Measurements from ENCODE around the gene DOK7. TPM values are rescaled to one million over a fixed set of nuclear protein-coding genes. Genes with fewer than 3 reads are reported as not detected.

The DOK7 gene
- total and polyA plus RNA-seq, 4 experiments from 2014 or later, result 0.10 TPM; not detected in 3

DNA sequence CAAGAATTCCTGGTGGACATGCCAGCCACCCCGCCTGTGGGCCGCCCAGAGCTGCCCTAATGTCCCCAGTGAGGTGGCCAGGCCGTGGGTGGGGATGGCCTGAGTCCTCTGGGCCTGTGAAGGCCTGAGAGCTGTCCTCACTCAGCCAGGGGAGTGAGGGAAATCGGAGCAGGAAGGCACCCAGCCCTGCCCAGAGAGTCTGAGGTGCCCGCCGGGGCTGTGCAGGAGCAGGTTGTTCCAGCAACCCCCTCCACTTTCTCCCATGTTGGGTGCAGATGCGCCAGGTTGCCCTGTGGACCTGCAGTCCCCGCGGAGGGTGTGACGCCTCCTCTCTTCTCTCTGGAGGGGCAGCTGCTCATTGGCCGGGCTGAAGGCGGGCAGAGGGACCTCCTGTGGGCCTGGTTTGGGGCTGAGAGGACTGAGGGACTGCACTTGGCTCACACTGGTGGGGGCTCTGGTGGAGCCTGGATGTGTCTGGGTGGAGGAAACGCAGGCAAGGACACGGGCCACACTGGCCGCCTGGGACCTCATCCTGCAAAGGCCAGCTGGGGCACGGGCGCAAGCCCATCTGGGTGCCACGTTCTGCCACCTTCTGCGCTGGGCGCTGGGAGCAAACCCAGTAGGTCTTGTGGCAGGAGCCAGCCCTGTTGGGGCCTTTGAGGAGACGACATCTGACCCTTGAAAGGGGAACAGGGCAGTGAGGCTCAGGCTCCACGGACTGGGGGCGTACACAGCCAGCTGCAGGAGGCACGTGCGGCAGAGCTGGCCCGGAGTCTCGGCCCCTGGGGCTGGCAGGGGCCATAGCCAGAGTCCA lies 14.0 kb downstream of the DOK7 start:
- POLR2A ChIA-PET (ENCODE audit: partially characterized antibody), result no interaction called here
- H3K27ac ChIP-seq (ENCODE audit: low read depth, low read length), result no peak overlapping the region
- H3K36me3 Mint-ChIP-seq, result no peaks in the 10 kb centered on the region
- no peak overlapping the region for H3K4me3 ChIP-seq (ENCODE audit: low read length in 2 of 2)
- H3K4me1 Mint-ChIP-seq, result no peaks in the 10 kb centered on the region
- CTCF ChIA-PET (ENCODE audit: partially characterized antibody), result no interaction called here
- H3K27ac Mint-ChIP-seq, result no peak overlapping the region
- no peaks in the 10 kb centered on the region for H3K27me3 ChIP-seq (ENCODE audit: insufficient read depth, low read length)
- no peaks in the 10 kb centered on the region for H3K9me3 ChIP-seq (ENCODE audit: control insufficient read depth in 1 of 2, low read length in 2 of 2)
- intact Hi-C loops (cut with micrococcal nuclease), result no loop called here
- H3K27me3 Mint-ChIP-seq, result peaks cover 12 to 14% of the 10 kb centered on the region in 2 donors
- no peaks in the 10 kb centered on the region for H3K4me1 ChIP-seq (ENCODE audit: insufficient read depth, low read length)
- no peaks in the 10 kb centered on the region for H3K36me3 ChIP-seq (ENCODE audit: insufficient read depth, low read length)
- DNase-seq, result peak in 1 of 5 donors; percentile 35
- peaks cover 0 to 2% (median 0%) of the 10 kb centered on the region in 8 donors for H3K9me3 Mint-ChIP-seq
- H3K4me3 Mint-ChIP-seq, result no peak overlapping the region

DNA sequence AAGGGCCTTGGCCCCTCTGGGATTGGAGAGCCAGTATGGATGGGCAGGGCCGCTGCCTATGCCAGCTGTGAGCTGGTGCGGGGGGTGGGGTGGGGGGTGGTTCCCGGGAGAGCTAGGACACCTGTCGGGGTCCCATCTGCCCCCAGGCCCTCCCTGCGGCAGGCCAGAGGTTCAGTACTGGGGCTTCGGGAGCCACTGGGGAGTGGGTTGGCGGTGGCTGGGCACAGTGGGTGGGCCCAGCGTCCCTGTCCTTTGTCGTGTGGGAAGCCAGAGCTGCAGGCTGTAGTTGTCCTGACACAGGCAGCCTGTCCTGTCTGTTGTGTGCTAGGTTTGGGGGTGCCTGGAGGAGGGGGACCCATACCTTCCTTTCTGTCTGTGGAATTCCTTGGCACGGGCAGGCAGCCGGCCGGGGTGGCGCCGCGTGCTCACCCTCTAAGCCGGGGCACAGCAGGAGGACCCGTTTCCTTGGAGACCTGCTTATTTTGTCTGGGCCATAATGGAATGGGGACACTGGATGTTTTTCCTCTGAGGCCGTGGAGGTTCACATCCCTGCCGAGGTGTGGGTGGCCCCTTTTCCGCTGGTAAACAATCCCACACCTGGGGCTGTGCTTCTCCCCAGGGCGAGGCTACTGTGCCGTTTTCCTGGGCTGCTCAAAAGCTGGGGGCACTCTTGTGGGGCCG lies 14.8 kb downstream of the DOK7 start:
- POLR2A ChIA-PET (ENCODE audit: partially characterized antibody), result no interaction called here
- no peaks in the 10 kb centered on the region for H3K4me1 ChIP-seq (ENCODE audit: insufficient read depth, low read length)
- CTCF ChIA-PET (ENCODE audit: partially characterized antibody), result no interaction called here
- no peaks in the 10 kb centered on the region for H3K27me3 ChIP-seq (ENCODE audit: insufficient read depth, low read length)
- H3K27me3 Mint-ChIP-seq, result peaks cover 13 to 14% of the 10 kb centered on the region in 2 donors
- no peak overlapping the region for H3K27ac Mint-ChIP-seq
- H3K36me3 Mint-ChIP-seq, result no peaks in the 10 kb centered on the region
- DNase-seq, result peak in 1 of 5 donors; percentile 22
- peaks cover 0 to 2% (median 0%) of the 10 kb centered on the region in 8 donors for H3K9me3 Mint-ChIP-seq
- H3K9me3 ChIP-seq (ENCODE audit: control insufficient read depth in 1 of 2, low read length in 2 of 2), result no peaks in the 10 kb centered on the region
- no peak overlapping the region for H3K4me3 Mint-ChIP-seq
- no peak overlapping the region for H3K27ac ChIP-seq (ENCODE audit: low read depth, low read length)
- no peaks in the 10 kb centered on the region for H3K36me3 ChIP-seq (ENCODE audit: insufficient read depth, low read length)
- no peaks in the 10 kb centered on the region for H3K4me1 Mint-ChIP-seq
- no peak overlapping the region for H3K4me3 ChIP-seq (ENCODE audit: low read length in 2 of 2)
- intact Hi-C loops (cut with micrococcal nuclease), result no loop called here

DNA sequence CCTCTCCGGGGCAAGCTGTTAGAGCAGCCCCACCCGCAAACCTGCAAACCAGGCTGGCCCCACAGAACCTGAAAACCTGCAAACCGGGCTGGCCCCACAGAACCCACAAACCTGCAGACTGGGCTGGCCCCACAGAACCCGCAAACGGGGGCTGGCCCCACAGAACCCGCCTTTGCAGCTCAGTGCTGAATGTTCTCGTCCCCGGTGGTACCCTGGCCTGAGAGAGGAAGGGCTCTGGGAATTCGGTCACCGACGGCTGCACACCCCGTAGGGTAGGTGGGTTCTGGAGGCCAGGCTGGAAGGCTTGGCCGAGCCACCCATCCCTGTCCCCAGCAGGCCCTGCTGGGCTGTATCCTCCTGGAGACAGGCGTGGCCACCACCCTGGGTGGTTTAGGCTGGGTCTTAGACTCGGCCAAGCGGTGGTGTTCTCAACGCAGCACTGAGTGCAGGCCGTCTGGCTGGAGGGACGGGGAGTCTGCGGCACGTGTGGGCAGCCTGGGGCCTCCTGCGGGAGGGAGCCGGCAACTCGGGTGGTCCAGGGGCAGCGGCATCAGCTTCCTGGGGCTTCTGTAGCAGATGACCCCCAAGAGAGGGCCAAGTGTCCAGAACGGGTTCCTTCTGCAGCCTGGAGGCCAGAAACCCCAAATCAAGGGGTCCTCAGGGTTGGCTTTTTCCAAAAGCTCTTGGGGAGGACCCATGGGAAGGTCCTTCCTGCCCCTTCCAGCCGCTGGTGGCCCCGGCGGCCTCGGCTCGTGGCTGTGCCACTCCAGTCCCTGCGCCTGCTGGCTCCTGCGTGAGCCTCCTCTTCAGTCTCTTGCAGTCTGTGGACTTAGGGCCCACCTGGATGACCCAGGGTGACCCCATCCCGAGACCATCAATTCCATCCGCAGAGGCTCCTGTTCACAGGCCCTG lies 15.6 kb downstream of the DOK7 start:
- H3K27me3 ChIP-seq (ENCODE audit: insufficient read depth, low read length), result no peaks in the 10 kb centered on the region
- H3K36me3 Mint-ChIP-seq, result no peaks in the 10 kb centered on the region
- intact Hi-C loops (cut with micrococcal nuclease), result no loop called here
- H3K9me3 Mint-ChIP-seq, result peaks cover 0 to 2% (median 0%) of the 10 kb centered on the region in 8 donors
- DNase-seq, result peak in 1 of 5 donors; percentile 34
- H3K4me1 Mint-ChIP-seq, result no peaks in the 10 kb centered on the region
- H3K27ac ChIP-seq (ENCODE audit: low read depth, low read length), result no peak overlapping the region
- peaks cover 13 to 14% of the 10 kb centered on the region in 2 donors for H3K27me3 Mint-ChIP-seq
- CTCF ChIA-PET (ENCODE audit: partially characterized antibody), result interaction anchor here (3.0 to 3.2 kb wide), 2 partner anchors 132 to 373 kb away, joined by 20 to 37 read pairs; no protein-coding TSS in a partner anchor
- no peak overlapping the region for H3K4me3 ChIP-seq (ENCODE audit: low read length in 2 of 2)
- POLR2A ChIA-PET (ENCODE audit: partially characterized antibody), result no interaction called here
- no peaks in the 10 kb centered on the region for H3K9me3 ChIP-seq (ENCODE audit: control insufficient read depth in 1 of 2, low read length in 2 of 2)
- H3K4me3 Mint-ChIP-seq, result no peak overlapping the region
- H3K27ac Mint-ChIP-seq, result no peak overlapping the region
- no peaks in the 10 kb centered on the region for H3K36me3 ChIP-seq (ENCODE audit: insufficient read depth, low read length)
- H3K4me1 ChIP-seq (ENCODE audit: insufficient read depth, low read length), result no peaks in the 10 kb centered on the region

DNA sequence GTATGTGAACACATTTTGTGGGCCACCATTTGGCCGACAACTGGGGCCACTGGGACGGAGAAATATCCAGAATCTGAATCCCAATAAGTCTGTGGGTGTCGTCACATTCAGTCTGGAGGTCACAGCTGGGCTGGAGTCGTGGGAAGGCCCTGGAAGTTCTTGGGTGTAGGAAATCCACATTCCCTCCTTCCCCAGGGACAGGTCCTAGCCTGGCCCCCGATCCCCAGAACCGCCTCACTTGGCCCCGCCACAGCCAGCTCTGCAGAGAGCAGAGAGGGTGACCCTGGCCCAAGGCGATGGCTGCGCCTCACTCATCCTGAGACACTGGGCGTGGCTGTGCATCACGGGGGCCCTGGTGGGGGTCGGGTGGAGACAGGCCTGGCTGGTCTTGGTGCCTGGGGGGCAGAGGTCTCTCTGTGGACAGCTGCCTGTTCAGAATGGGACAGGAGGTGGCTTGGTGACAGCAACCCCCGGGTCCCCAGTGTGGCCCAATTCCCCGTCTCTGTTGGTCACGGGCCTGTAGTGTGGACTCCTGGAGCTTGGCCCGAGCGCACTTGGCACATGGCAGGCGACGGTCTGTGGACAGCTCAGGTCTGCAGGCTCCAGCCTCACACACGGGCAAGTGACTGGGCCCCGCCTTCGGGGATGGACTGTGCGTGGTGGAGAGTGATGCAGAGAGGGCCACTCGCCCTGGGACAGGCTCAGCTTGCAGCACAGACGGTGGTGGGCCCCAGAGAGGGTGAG lies 16.4 kb downstream of the DOK7 start:
- Histone ChIP-seq H3K4me1 (ENCODE audit: insufficient read depth, low read length) (no peaks in the 10 kb centered on the region), H3K27ac (ENCODE audit: low read depth, low read length) (no peak overlapping the region), H3K9me3 (ENCODE audit: control insufficient read depth in 1 of 2, low read length in 2 of 2) (no peaks in the 10 kb centered on the region), H3K36me3 (ENCODE audit: insufficient read depth, low read length) (no peaks in the 10 kb centered on the region), H3K27me3 (ENCODE audit: insufficient read depth, low read length) (no peaks in the 10 kb centered on the region), H3K4me3 (ENCODE audit: low read length in 2 of 2) (no peak overlapping the region)
- ChIA-PET CTCF (ENCODE audit: partially characterized antibody) (interaction anchor here (1.1 to 3.2 kb wide), 13 partner anchors 8 to 401 kb away, joined by 3 to 37 read pairs (median 4); no protein-coding TSS in a partner anchor), POLR2A (ENCODE audit: partially characterized antibody) (no interaction called here)
- intact Hi-C loops (cut with micrococcal nuclease), result loop anchor here (1.0 kb wide), 1 partner anchor 373 kb away; no protein-coding TSS in a partner anchor
- Mint-ChIP-seq H3K27ac (no peak overlapping the region), H3K9me3 (peaks cover 0 to 2% (median 0%) of the 10 kb centered on the region in 8 donors), H3K36me3 (no peaks in the 10 kb centered on the region), H3K27me3 (peaks cover 13 to 14% of the 10 kb centered on the region in 2 donors), H3K4me3 (no peak overlapping the region), H3K4me1 (peaks cover 0 to under 1% (median 0%) of the 10 kb centered on the region in 4 donors)
- DNase-seq, result no peak

DNA sequence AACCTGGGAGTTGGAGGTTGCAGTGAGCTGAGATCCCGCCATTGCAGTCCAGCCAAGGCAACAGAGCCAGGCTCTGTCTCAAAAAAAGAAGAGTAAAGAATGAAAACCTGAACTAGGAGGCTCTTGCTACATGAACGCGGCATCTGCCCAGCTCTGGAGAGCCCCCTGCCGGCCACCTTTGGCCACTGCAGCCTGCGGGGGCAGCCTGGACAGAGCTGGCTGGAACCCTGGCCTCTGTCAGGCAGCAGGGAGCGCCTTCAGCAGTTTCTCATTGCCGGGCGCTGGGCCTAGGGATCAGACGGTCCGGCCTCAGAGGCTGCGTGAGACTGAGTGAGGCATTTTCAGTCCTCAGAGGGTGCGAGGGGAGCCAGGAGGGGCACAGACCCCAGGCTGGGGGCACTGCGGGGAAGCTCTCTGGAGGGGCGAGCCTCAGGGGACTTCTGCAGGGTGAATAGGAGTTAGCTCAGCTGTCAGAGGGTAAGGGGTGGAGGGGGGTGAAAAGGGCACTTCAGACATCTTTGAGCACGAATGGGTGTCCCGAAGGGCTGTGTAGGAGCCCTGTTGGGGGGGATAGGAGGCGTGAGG lies 17.5 kb downstream of the DOK7 start:
- Histone ChIP-seq H3K9me3 (ENCODE audit: control insufficient read depth in 1 of 2, low read length in 2 of 2) (no peaks in the 10 kb centered on the region), H3K4me1 (ENCODE audit: insufficient read depth, low read length) (peaks cover 7% of the 10 kb centered on the region), H3K36me3 (ENCODE audit: insufficient read depth, low read length) (no peaks in the 10 kb centered on the region), H3K27ac (ENCODE audit: low read depth, low read length) (no peak overlapping the region), H3K27me3 (ENCODE audit: insufficient read depth, low read length) (no peaks in the 10 kb centered on the region), H3K4me3 (ENCODE audit: low read length in 2 of 2) (no peak overlapping the region)
- Mint-ChIP-seq H3K9me3 (peaks cover 0 to 2% (median 0%) of the 10 kb centered on the region in 8 donors), H3K4me1 (peaks cover 0 to 4% (median under 1%) of the 10 kb centered on the region in 4 donors), H3K36me3 (no peaks in the 10 kb centered on the region), H3K27me3 (peaks cover 13 to 14% of the 10 kb centered on the region in 2 donors), H3K27ac (peak overlapping the region in 1 of 7 donors; percentile 12), H3K4me3 (no peak overlapping the region)
- ChIA-PET POLR2A (ENCODE audit: partially characterized antibody) (interaction anchor here (1.1 kb wide), 1 partner anchor 135 kb away, joined by 3 read pairs; no protein-coding TSS in a partner anchor), CTCF (ENCODE audit: partially characterized antibody) (interaction anchor here (0.9 to 3.2 kb wide), 17 partner anchors 9 to 400 kb away, joined by 3 to 37 read pairs (median 4); no protein-coding TSS in a partner anchor)
- intact Hi-C loops (cut with micrococcal nuclease), result loop anchor here (1.0 kb wide), 1 partner anchor 374 kb away; no protein-coding TSS in a partner anchor
- peak in 4 of 5 donors; percentile 54 to 67 (median 62) for DNase-seq

DNA sequence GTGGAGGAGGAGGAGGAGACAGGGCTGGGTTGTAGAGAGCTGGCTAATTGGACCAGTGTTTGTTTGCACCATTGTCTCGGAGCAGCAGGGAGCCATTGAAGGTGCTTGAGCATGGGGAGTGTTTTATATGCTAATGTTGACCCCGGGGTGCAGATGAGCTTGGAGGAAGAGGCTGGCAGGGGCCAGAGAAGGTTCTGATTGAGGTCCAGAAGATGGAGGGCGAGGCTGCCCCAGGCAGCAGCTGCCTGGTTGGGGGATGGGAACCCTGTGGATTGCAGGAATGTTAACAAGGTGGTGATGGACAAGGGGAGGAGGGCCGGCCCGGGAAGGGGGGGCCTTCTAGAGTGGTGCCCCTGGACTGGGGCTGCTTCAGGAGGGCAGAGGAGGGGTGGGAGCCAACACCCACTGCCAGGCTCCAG lies 18.0 kb downstream of the DOK7 start:
- no peak overlapping the region for H3K4me3 Mint-ChIP-seq
- peaks cover 0 to 2% (median 0%) of the 10 kb centered on the region in 8 donors for H3K9me3 Mint-ChIP-seq
- CTCF ChIA-PET (ENCODE audit: partially characterized antibody), result interaction anchor here (1.0 to 3.2 kb wide), 16 partner anchors 9 to 400 kb away, joined by 3 to 37 read pairs (median 4); no protein-coding TSS in a partner anchor
- peaks cover 13 to 14% of the 10 kb centered on the region in 2 donors for H3K27me3 Mint-ChIP-seq
- Histone ChIP-seq H3K4me1 (ENCODE audit: insufficient read depth, low read length) (peaks cover 7% of the 10 kb centered on the region), H3K36me3 (ENCODE audit: insufficient read depth, low read length) (no peaks in the 10 kb centered on the region), H3K27me3 (ENCODE audit: insufficient read depth, low read length) (no peaks in the 10 kb centered on the region), H3K27ac (ENCODE audit: low read depth, low read length) (no peak overlapping the region), H3K9me3 (ENCODE audit: control insufficient read depth in 1 of 2, low read length in 2 of 2) (no peaks in the 10 kb centered on the region), H3K4me3 (ENCODE audit: low read length in 2 of 2) (no peak overlapping the region)
- intact Hi-C loops (cut with micrococcal nuclease), result no loop called here
- POLR2A ChIA-PET (ENCODE audit: partially characterized antibody), result interaction anchor here (1.1 kb wide), 1 partner anchor 135 kb away, joined by 3 read pairs; no protein-coding TSS in a partner anchor
- DNase-seq, result no peak
- peaks cover 0 to 4% (median under 1%) of the 10 kb centered on the region in 4 donors for H3K4me1 Mint-ChIP-seq
- no peak overlapping the region for H3K27ac Mint-ChIP-seq
- H3K36me3 Mint-ChIP-seq, result no peaks in the 10 kb centered on the region
